ENCODE data around the gene TCHH.

The TCHH gene

GRCh38 chr1:152067150-152067549 is 48.1 kb downstream of the TCHH start:
- DNase-seq: no peak

- DNase-seq: no peak
These were observed 53.3 kb downstream of the TCHH start for GRCh38 chr1:152061952-152062351.
